Hepatocyte (in vitro differentiated cells): ENCODE results near the gene PI4KA.

Experiments
- EZH2phosphoT487 ChIP-seq: fragments of 200-600 bp; sonication (generic); IDR thresholded peaks from one replicate; pipeline ENCODE4 v1.6.1; 2018; ENCODE audit warnings: antibody characterized with exemption, mild to moderate bottlenecking, low read depth, moderate library complexity; ENCODE audit not compliant: unreplicated experiment, severe bottlenecking
- TF ChIP-seq, protein P1 (sequence below): fragments of 200-600 bp; sonication (generic); IDR thresholded peaks from 2 replicates; pipeline ENCODE4 v1.5.1; 2016; ENCODE audit warnings: antibody characterized with exemption, mild to moderate bottlenecking; ENCODE audit not compliant: poor library complexity

DNA sequence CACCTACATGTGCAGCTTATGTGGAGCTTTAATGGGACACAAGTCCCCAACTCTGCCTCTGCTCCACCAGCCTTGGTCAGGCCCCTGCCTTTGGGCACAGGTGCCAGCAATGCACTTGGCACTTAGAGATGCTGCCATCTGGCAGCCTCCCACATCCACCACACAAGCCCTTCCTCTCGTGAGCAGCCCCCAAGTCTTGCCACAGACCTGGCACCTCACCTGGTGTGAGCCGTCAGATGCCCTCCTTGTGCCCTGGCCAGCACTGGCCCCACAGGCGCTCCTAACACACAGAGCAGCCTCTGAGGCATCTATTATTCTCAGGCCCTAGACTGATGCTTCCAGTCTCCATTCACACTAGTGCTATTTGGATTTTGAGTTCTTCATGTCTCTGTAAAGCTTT lies 109.2 kb downstream of the PI4KA start:
- TF ChIP-seq EZH2phosphoT487, result no peak
- TF ChIP-seq, protein P1, sequence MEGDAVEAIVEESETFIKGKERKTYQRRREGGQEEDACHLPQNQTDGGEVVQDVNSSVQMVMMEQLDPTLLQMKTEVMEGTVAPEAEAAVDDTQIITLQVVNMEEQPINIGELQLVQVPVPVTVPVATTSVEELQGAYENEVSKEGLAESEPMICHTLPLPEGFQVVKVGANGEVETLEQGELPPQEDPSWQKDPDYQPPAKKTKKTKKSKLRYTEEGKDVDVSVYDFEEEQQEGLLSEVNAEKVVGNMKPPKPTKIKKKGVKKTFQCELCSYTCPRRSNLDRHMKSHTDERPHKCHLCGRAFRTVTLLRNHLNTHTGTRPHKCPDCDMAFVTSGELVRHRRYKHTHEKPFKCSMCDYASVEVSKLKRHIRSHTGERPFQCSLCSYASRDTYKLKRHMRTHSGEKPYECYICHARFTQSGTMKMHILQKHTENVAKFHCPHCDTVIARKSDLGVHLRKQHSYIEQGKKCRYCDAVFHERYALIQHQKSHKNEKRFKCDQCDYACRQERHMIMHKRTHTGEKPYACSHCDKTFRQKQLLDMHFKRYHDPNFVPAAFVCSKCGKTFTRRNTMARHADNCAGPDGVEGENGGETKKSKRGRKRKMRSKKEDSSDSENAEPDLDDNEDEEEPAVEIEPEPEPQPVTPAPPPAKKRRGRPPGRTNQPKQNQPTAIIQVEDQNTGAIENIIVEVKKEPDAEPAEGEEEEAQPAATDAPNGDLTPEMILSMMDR, result no peak
